ENCODE results near the gene EML2. TPM values are rescaled to one million over a fixed set of nuclear protein-coding genes. Genes with fewer than 3 reads are reported as not detected.

The EML2 gene
- total RNA-seq, 1 donor from 2014 or later = 27.1 TPM

- Mint-ChIP-seq H3K27ac (ENCODE audit: unreplicated experiment) (peak overlapping the region; percentile 96), H3K9me3 (ENCODE audit: unreplicated experiment) (no peaks in the 10 kb centered on the region), H3K4me3 (ENCODE audit: unreplicated experiment) (peak overlapping the region; percentile 74), H3K4me1 (ENCODE audit: unreplicated experiment) (peaks cover 18% of the 10 kb centered on the region), H3K27me3 (ENCODE audit: unreplicated experiment) (peaks cover 5% of the 10 kb centered on the region), H3K36me3 (ENCODE audit: unreplicated experiment) (peaks cover 8% of the 10 kb centered on the region)
- DNase-seq (ENCODE audit: extremely low spot score, unreplicated experiment) = peak; percentile 97
- peak; percentile 98 for TF ChIP-seq CTCF (IDR thresholded peaks at IDR 0.05)
Observed at GRCh38 chr19:45681391-45682015, 42.3 kb upstream of the EML2 start.

DNA sequence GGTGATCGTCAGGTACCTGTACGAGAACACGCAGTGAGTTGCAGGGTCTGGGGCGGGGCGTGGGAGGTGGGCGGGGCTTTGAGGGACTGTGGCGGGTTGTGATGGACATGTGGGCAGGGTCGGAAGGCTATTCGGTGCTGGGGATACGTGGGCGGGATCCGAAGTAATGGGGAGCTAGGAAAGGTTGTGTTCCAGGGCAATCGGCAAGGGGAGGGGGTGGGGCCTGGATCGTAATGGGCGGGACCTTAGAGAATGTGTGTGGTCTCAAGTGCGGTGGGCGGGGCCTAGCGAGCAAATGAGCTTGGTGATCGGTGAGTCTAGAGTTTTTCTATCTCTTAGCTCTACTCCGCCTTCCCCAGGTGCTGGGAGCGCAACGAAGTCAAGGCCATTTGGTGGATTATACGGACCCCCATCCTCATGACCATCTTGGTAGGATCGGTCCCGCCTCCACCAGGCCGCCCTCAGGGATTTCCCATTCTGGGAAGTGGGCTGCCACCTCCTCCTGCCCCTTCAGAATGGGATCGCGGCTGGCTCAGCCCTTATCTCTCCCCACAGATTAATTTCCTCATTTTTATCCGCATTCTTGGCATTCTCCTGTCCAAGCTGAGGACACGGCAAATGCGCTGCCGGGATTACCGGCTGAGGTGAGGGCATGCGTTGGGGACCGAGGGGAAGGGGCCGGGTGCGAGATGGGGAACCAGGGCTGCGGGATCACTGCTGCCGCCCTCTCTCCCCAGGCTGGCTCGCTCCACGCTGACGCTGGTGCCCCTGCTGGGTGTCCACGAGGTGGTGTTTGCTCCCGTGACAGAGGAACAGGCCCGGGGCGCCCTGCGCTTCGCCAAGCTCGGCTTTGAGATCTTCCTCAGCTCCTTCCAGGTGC, 38.4 kb upstream of the EML2 start:
- no peaks in the 10 kb centered on the region for H3K9me3 Mint-ChIP-seq (ENCODE audit: unreplicated experiment)
- peaks cover 15% of the 10 kb centered on the region for H3K27me3 Mint-ChIP-seq (ENCODE audit: unreplicated experiment)
- no peaks in the 10 kb centered on the region for H3K36me3 Mint-ChIP-seq (ENCODE audit: unreplicated experiment)
- no peak for DNase-seq (ENCODE audit: extremely low spot score, unreplicated experiment)
- TF ChIP-seq CTCF (IDR thresholded peaks at IDR 0.05) = no peak
- H3K27ac Mint-ChIP-seq (ENCODE audit: unreplicated experiment) = no peak overlapping the region
- peak overlapping the region; percentile 62 for H3K4me3 Mint-ChIP-seq (ENCODE audit: unreplicated experiment)
- H3K4me1 Mint-ChIP-seq (ENCODE audit: unreplicated experiment) = peaks cover 19% of the 10 kb centered on the region

DNA sequence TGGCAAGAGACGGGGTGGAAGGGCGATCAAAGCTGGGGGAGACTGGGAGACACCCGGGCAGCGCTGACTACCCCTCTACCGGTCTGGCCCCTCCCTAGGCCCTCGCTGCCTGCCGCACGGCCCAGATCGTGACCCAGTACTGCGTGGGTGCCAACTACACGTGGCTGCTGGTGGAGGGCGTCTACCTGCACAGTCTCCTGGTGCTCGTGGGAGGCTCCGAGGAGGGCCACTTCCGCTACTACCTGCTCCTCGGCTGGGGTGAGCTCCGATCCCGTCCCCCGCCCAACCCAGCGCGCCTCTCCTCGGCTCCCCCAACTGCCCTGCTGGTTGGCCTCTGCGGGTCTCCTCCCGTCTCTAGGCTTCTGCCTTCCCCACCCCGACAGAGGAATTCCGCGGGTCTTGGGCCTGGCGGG, 37.7 kb upstream of the EML2 start:
- Mint-ChIP-seq H3K9me3 (ENCODE audit: unreplicated experiment) (no peaks in the 10 kb centered on the region), H3K27ac (ENCODE audit: unreplicated experiment) (no peak overlapping the region), H3K36me3 (ENCODE audit: unreplicated experiment) (no peaks in the 10 kb centered on the region), H3K27me3 (ENCODE audit: unreplicated experiment) (peaks cover 16% of the 10 kb centered on the region), H3K4me3 (ENCODE audit: unreplicated experiment) (peak overlapping the region; percentile 42), H3K4me1 (ENCODE audit: unreplicated experiment) (peaks cover 15% of the 10 kb centered on the region)
- no peak for DNase-seq (ENCODE audit: extremely low spot score, unreplicated experiment)
- no peak for TF ChIP-seq CTCF (IDR thresholded peaks at IDR 0.05)

DNA sequence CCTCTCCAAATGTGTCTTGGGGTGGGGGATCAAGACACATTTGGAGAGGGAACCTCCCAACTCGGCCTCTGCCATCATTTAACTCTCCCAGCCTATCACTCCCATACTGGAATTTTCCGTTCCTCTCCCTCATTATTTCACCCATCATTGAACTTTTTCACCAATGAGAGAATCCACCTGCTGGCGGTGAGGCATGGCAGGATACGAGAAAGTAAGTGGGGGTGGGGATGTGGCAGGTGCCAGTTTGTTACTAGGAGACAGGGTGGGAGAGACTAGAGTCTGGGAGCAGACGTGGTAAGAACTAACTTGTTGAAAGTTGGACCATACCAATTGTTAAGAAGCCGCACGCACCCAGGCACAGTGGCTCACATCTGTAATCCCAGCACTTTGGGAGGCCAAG, 35.7 kb upstream of the EML2 start:
- no peak overlapping the region for H3K4me3 Mint-ChIP-seq (ENCODE audit: unreplicated experiment)
- no peaks in the 10 kb centered on the region for H3K36me3 Mint-ChIP-seq (ENCODE audit: unreplicated experiment)
- no peak for DNase-seq (ENCODE audit: extremely low spot score, unreplicated experiment)
- no peak for TF ChIP-seq CTCF (IDR thresholded peaks at IDR 0.05)
- H3K27me3 Mint-ChIP-seq (ENCODE audit: unreplicated experiment) = peaks cover 26% of the 10 kb centered on the region
- peaks cover 15% of the 10 kb centered on the region for H3K4me1 Mint-ChIP-seq (ENCODE audit: unreplicated experiment)
- H3K27ac Mint-ChIP-seq (ENCODE audit: unreplicated experiment) = no peak overlapping the region
- no peaks in the 10 kb centered on the region for H3K9me3 Mint-ChIP-seq (ENCODE audit: unreplicated experiment)
